HG02840 (cell line): ENCODE results near the gene ORC5.
"Not testable (repeated sequence)": the region's sequence is repeated elsewhere in the genome, so short reads cannot be mapped to it uniquely, and the experiment has no call there.

Experiments
- ATAC-seq: cut with Tn5 transposase; IDR thresholded peaks from one replicate; pipeline ENCODE4 v1.9.1; 2021; ENCODE audit warnings: mild to moderate bottlenecking, moderate library complexity, moderate number of reproducible peaks; ENCODE audit not compliant: unreplicated experiment, low FRiP score

Gene ORC5

GRCh38 chr7:104207731-104208420, at the start of gene ORC5:
ORC5 (minus strand) TSS chr7:104208013; CDS start chr7:104207904, 109 bp downstream.
- peak; percentile 99 for ATAC-seq

DNA sequence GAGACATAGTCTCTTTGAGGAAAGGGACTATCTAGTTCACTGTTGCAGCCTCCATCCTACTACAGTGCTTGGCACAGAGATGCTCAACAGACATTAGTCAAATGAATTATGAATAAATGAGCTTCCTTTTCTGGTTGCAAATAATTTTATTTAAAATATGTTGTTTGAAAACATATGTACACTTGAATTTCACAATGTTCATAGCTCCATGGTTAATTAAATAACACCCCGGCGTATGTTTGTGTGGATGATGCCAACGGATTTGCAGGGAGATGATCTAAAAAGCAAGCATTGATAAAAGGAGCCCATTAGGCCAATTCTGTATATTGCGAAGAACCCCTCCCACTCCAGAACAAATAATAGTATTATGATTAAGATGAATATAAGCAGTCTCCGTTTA, 47.8 kb upstream of the ORC5 start:
- no peak for ATAC-seq

GRCh38 chr7:104255194-104255593, 47.4 kb upstream of the ORC5 start:
- ATAC-seq: no peak

DNA sequence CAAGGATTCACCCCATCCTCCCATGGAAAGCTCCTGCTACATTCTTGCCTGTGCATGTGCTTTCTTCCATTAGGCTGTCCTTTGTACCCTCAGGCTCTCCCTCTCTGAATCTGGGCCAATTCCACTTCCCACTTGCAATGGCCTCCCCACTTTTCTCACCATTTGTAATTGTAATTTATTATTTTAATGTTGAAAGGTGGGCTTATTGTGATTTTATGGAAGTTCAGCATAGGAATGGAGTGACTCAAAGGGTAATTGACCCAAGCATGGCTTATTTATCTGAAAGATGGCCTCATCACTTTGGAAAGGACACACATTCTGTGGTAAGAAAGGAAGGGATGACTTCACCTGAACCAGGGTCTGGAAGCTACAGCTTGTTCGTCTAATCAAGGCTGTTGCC, 46.9 kb upstream of the ORC5 start:
- no peak for ATAC-seq

DNA sequence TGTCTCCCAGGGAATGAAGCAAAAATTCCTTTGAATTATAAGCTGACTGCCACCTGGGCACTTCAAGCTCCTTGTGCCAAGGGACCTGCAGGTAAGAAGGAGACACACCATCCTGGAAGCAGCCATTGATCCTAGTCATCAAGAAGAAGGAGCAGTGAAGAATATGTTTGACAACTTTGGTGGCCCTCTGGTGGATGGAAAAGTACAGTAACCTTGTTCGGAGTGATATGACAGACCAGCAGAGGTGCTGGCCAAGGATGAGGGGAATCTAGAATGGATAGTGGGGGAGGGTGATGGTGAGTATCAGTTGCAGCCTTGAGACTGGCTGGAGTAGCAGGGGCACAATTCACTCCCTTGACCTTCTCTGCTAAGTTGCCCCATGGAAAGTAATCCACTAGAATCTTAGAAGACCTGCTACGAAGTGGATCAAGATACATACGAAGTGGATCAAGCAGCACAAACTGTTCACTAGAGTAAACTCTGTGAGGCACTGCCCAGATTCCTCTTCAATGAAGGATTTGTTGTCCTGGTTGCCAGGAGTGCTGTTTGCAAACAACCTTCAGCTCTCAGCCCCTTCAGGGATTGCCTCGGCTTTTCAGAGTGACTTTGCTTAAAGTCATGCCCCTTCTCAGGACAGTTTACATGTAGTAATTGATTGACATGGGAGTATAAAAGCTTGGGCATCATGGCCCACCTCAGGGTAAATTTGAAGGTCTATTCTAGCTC, 44.8 kb upstream of the ORC5 start:
- ATAC-seq: no peak

GRCh38 chr7:104242638-104243037, 34.8 kb upstream of the ORC5 start:
- no peak for ATAC-seq

- ATAC-seq: no peak
These were observed 33.9 kb upstream of the ORC5 start for GRCh38 chr7:104241538-104242209.

GRCh38 chr7:104241135-104241534, 33.3 kb upstream of the ORC5 start:
- no peak for ATAC-seq

GRCh38 chr7:104240401-104240800, 32.6 kb upstream of the ORC5 start:
- ATAC-seq: no peak

- ATAC-seq: not testable (repeated sequence)
These were observed 27.2 kb upstream of the ORC5 start for GRCh38 chr7:104234990-104235389.

- no peak for ATAC-seq
These were observed 23.5 kb upstream of the ORC5 start for GRCh38 chr7:104231054-104232046.

DNA sequence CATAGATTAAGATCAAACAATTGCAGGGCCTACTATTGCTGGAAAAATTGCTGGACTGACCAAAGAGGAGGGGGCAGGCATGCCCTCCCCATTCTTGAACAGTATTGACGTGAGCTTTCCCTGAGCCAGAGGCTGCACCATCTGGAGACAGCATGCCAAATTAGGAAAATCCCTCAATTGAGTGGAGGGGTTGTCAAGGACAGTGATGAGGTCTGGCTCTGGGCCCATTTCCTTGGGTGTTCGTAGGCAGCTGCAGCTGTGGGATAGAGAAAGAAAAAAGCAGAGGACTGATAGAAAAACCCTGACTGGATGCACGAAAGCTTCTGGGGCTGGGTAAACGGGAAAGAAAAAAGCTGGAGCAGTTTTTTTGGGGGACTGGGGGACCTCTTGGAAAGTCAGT, 22.8 kb upstream of the ORC5 start:
- ATAC-seq: no peak

- ATAC-seq: no peak
These were observed 20.6 kb upstream of the ORC5 start for GRCh38 chr7:104228442-104228841.

GRCh38 chr7:104225451-104225850, 17.6 kb upstream of the ORC5 start:
- no peak for ATAC-seq

DNA sequence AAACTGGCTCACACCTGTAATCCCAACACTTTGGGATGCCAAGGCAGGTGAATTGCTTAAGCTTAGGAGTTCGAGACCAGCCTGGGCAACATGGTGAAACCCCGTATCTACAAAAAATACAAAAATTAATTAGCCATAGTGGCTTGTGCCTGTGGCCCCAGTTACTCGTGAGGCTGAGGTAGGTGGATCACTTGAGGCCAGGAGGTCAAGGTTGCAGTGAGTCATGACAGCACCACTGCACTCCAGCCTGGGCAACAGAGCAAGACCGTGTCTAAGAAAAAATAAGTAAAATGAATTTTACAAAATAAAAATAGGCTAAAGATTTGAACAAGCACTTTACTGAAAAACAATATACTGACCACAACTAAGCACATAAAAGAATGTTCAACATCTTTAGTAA, 9.8 kb upstream of the ORC5 start:
- no peak for ATAC-seq

DNA sequence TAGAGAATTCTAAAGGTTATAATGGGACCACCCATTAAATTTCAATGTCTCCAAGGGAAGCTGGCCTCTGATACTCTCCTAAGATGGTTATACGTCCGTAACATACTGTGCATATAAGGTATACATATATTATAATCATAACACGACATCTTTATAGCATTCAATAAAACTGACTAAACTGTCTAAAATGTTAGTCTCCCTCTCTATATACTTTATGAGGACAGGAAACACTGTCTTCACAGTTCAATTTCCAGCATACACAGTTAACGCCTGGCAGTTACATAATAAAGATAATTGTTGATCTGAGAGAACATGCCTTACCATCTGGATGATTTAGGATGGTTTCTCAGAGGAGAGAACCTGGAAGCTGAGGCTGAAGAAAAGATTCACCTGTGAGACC, 1.2 kb upstream of the ORC5 start:
- ATAC-seq: no peak

DNA sequence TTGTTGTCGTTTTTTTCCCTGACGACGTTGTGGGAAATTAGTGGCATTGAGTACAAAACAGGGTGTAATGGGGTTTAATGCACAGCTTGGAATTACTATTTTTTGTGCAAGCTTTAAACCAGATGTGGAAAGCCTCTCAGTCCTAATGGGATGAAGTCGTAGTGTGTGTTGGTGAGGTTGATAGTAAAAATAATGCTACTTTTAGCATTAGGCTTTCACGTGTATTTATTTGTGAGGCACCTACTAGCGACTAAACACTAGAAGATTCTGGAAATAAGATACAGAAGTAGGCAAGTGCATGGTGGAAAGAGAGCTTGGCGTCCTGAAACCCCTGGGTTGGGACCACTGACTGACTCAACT, 588 bp upstream of the ORC5 start:
- no peak for ATAC-seq

GRCh38 chr7:104207348-104207730, 474 bp downstream of the ORC5 start:
- ATAC-seq: peak; percentile 47

- no peak for ATAC-seq
These were observed 972 bp downstream of the ORC5 start for GRCh38 chr7:104206841-104207240.

GRCh38 chr7:104198673-104199278, 9.0 kb downstream of the ORC5 start:
- no peak for ATAC-seq
